H4 (cell line): ENCODE measurements around the gene REXO5. TPM values are rescaled to one million over a fixed set of nuclear protein-coding genes. Genes with fewer than 3 reads are reported as not detected.
"Not testable (repeated sequence)": the region's sequence is repeated elsewhere in the genome, so short reads cannot be mapped to it uniquely, and the experiment has no call there.

ENCODE experiments used
- DNase-seq: peaks from one replicate; pipeline ENCODE4 v3.0.0-alpha.2; 2015; ENCODE audit warnings: low spot score
- total RNA-seq: library from RNA; depleted of rRNA; stranded (reverse); fragments of >200 nt; shearing (Covaris generic); gene quantifications from 2 replicates; pipeline ENCODE4 v1.2.3, GENCODE V29; 2014; rRNA removed

The REXO5 gene
- 4.2 and 6.9 TPM in 2 replicates for total RNA-seq

- peak; percentile 92 for DNase-seq
Measured at GRCh38 chr16:20806168-20807050, at the start of gene REXO5, which contains the start of gene ERI2. Gene REXO5 (plus strand): TSS chr16:20806527. CDS start chr16:20806954, 427 bp downstream. Gene ERI2 (minus strand): TSS chr16:20806472. CDS start chr16:20806430, 42 bp downstream.

DNA sequence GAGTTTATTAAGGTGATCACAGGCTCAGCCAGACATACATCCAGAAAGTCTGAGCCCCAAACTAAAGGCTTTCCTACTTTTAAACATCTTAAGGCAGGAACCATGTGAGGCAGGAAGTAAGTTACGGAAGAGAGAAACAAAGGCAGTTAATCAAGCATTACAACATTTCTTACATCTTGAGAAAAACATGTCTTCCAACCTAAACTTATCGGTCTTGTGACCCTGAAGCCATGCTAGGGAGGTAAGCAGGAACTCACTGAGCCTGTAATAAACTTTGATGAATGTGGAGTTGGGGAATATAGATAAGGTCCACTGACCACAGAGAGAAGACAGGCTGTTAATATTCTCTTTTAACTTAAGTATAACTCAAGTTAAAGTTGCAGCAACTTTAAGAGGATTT lies 46.0 kb upstream of the REXO5 start:
- DNase-seq = no peak

- no peak for DNase-seq
Measured at GRCh38 chr16:20761175-20761574, 45.2 kb upstream of the REXO5 start.

- no peak for DNase-seq
Measured at GRCh38 chr16:20762404-20763123, 43.8 kb upstream of the REXO5 start.

DNA sequence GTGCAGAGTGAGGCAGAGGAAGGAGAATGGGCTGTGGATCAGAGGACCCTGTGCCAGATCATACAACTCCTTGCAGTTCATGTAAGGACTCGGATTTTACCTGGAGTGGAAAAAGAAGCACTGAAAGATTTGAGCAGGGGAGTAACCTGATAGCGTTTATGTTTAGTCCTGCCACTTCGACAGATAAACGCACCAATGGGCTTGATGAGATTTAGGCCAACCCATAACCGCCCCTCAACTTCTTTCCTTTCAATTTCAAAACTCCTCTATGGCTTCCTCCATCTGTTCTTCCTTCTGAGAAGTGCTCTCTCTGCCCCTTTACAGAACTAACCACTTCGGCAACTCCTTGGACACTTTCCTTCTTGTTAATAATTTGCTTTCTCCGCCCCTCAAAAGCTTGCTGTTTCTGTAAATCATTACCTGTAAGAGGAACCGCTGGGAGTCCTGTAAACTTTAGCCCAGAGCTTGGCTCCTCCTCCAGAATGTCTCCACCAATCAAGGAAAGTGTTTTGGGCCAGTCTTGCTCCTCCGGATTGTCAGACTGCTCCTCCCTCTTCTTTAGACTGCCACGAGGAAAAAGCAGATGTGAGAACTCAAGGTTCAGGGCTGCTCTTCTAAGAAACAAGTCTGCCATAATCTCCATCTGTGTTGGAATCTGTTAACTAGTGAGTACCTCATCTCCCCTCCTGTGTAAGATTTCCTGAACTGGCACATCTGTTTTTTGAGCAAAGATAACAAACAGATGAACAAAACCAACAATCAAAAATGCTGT lies 42.7 kb upstream of the REXO5 start, which contains the start of gene ACSM3:
ACSM3 (plus strand) TSS at position 554 of the 772 bp plus-strand sequence. CDS start 6,021 bp downstream, outside the sequence.
- peak; percentile 75 for DNase-seq

DNA sequence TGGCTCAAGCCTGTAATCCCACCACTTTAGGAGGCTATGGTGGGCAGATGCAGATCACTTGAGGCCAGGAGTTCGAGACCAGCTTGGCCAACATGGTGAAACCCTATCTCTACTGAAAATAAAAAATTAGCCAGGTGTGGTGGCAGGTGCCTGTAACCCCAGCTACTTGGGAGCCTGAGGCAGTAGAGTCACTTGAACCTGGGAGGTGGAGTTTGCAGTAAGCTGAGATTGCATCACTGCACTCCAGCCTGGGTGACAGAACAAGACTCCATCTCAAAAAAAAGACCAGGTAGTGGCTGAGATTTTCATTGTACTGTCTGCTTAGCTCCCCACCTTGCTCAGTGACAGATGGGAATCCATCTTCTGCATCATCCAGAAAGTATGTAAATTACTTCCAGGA lies 41.9 kb upstream of the REXO5 start:
- not testable (repeated sequence) for DNase-seq

- no peak for DNase-seq
Measured at GRCh38 chr16:20765732-20766131, 40.6 kb upstream of the REXO5 start.

GRCh38 chr16:20766294-20766693 lies 40.0 kb upstream of the REXO5 start:
- no peak for DNase-seq

DNA sequence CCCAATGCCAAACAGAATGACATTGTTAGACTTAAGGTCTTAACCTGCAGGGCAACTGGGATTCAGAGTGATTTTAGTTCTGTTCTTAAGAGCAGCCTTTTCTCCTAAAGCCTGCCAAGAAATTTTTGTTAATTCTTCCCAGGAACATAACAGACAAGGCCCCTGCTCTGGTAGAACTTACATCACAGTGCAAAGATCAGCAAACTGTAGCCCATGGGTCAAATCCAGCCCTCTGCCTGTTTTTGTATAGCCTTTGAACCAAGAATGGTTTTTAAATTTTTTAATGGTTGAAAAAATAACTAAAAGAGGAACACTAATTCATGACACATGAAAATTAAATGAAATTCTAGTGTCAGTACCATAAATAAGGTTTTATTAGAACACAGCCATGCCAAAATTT lies 38.8 kb upstream of the REXO5 start:
- DNase-seq = no peak

DNA sequence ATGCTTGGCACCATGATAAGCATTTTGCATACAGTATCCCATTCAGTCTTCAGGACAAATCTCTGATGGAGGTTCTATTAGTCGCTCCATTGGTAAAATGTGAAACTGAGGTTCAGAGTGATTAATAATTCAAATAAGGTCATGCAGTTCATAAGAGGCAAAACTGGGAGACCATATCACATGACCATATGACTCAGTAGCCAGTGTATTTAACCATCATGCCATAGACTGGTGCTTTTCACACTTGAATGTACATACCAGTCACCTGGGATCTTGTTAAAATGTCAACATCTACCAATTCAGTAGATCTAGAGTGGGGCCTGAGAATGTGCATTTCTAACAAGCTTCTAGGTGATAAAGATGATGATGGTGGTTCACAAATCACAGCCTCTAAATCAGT lies 38.2 kb upstream of the REXO5 start:
- DNase-seq = no peak

GRCh38 chr16:20768818-20769217 lies 37.5 kb upstream of the REXO5 start:
- DNase-seq = no peak

DNA sequence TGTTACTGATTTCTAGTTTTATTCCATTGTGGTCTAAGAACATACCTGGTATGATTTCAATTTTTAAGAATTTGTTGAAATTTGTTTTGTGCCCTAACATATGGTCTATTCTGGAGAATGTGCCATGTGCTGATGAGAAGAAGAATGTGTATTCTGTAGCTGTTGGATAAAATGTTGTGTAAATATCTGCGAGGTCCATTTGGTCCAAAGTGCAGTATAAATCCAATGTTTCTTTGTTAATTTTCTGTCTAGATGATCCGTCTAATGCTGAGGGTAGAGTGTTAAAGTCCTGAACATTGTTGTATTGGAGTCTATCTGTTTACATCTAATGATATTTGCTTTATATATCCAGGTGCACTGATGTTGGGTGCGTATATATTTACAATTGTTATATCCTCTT lies 32.6 kb upstream of the REXO5 start:
- DNase-seq = no peak

- peak; percentile 75 for DNase-seq
Measured at GRCh38 chr16:20774703-20775362, 31.5 kb upstream of the REXO5 start.

- DNase-seq = no peak
Measured at GRCh38 chr16:20781697-20782096, 24.6 kb upstream of the REXO5 start.

DNA sequence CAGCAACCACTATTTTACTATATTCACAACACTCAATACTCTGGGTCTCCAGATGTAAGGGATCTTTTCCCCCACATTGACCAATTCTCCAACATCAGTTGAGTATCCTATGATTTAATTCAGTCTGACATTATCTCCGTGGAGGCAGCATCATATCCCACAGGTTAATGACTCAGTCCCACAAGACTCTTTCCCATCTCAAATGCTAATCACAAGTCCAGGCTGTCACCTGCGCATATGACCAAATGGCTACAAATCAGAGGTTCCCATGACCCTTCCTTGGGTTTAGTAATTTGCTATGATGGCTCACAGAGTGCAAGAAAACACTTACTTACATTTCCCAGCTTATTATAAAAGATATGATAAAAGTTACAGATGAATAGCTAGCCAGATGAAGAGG lies 23.9 kb upstream of the REXO5 start:
- DNase-seq = no peak

DNA sequence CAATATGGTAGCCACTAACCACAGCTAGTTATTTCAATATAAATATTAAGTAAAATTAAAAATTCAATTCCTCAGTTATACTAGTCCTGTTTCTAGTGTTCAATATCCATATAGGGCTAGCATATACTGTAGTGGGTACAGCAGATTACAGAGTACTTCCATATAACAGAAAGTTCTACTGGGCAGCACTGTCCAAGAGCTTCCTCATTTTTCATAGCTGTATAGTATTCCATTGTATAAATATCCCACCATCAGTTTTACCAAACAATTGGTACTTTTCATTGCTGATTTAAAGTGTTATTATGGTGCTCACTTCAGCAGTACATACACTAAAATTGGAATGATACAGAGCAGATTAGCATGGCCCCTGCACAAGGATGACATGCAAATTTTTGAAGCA lies 22.1 kb upstream of the REXO5 start:
- no peak for DNase-seq

DNA sequence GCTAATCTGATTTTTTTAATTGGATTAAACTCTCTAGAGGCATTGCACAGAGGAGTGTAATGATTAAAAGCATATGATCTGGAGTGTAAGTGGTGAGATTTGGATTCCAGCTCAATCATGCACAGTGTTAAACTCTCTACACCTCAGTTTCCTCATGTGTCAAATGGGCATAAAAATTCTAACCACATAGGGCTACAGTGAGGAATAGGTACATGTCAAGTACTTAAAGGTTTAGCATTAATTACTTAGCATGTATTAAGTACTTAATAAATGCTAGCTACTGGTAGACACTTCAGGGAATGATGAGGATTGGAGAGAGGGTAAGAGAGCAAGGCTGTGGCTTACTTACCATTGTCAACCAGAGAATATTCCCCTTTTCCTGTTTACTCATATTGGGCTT lies 17.2 kb upstream of the REXO5 start:
- no peak for DNase-seq

- DNase-seq = no peak
Measured at GRCh38 chr16:20791923-20792612, 14.3 kb upstream of the REXO5 start.

DNA sequence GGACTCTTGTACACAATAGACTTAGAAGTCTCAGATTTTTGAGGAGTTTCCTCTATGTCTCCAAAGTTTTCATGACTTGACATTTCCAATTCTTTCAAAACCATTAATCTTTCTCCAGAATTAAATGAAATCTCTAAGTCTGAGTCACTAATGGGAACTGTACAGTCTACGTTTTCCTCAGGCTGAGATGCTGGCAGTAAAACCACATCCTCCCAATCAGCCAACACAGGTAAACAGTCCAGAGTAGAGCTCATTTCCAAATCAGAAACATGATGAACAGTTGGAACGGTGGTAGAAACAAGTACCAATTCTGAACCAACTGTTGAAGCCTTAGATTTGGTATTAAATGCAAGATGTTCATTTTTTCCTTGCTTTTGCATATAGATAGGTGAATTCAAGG lies 8.0 kb upstream of the REXO5 start:
- no peak for DNase-seq

- peak; percentile 24 for DNase-seq
Measured at GRCh38 chr16:20799599-20799998, 6.7 kb upstream of the REXO5 start.

DNA sequence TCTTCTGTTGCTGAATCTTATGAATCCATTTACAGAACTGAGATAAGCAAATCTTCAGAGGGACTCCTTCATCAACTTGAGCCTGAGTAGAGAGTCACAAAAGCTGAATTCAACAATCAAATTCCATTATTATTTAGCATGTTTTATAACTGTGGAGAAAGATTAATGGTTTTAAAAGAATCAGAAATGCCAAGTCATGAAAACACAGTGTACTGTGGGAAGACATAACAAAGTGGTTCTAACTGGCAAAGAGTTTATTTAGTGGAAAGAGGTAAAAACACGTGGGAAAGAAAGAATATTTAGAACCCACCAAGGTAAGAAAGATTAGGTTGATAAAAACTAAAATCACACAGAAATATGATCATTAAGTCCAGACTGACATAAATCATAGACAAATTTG lies 5.0 kb upstream of the REXO5 start:
- DNase-seq = no peak
